Neutrophil (primary cell): ENCODE measurements around the gene PLA2G1B.

Source experiments
- H3K27ac ChIP-seq: fragments of 200-600 bp; sonication (generic); 2 replicates; pipeline ENCODE4 v1.5.1; 2016; ENCODE audit warnings: mild to moderate bottlenecking, moderate library complexity
- H3K27me3 ChIP-seq: fragments of 200-600 bp; sonication (generic); 2 replicates; pipeline ENCODE4 v1.6.0; 2016; ENCODE audit warnings: mild to moderate bottlenecking
- H3K36me3 ChIP-seq: fragments of 200-600 bp; sonication (generic); 2 replicates; pipeline ENCODE4 v1.5.1; 2017
- H3K4me1 ChIP-seq, 2 experiments: fragments of 200-600 bp in 1 of 2; sonication (generic) in 1 of 2; 1 replicate in 1 of 2; 2 replicates in 1 of 2; pipeline versions ENCODE4 v1.5.1 to v1.6.1; 2013 to 2016; ENCODE audit warnings: low read depth in 1 of 2, low read length in 1 of 2, mild to moderate bottlenecking in 1 of 2, moderate library complexity in 1 of 2; ENCODE audit not compliant: control insufficient read depth in 1 of 2, insufficient read depth in 1 of 2
- H3K4me3 ChIP-seq, 2 experiments: fragments of 200-600 bp in 1 of 2; sonication (generic) in 1 of 2; 1 replicate in 1 of 2; 2 replicates in 1 of 2; pipeline ENCODE4 v1.5.1; 2013 to 2016; ENCODE audit warnings: low read depth in 1 of 2, low read length in 1 of 2, mild to moderate bottlenecking in 1 of 2, moderate library complexity in 1 of 2
- H3K9me3 ChIP-seq: fragments of 200-600 bp; sonication (generic); 2 replicates; pipeline ENCODE4 v1.5.1; 2016
- TF ChIP-seq, protein P1 (sequence below): fragments of 200-600 bp; sonication (generic); IDR thresholded peaks from 2 replicates; pipeline ENCODE4 v1.5.1; 2016; ENCODE audit warnings: antibody characterized with exemption

The PLA2G1B gene

GRCh38 chr12:120363274-120363855 lies 35.8 kb upstream of the PLA2G1B start:
- TF ChIP-seq, protein P1, sequence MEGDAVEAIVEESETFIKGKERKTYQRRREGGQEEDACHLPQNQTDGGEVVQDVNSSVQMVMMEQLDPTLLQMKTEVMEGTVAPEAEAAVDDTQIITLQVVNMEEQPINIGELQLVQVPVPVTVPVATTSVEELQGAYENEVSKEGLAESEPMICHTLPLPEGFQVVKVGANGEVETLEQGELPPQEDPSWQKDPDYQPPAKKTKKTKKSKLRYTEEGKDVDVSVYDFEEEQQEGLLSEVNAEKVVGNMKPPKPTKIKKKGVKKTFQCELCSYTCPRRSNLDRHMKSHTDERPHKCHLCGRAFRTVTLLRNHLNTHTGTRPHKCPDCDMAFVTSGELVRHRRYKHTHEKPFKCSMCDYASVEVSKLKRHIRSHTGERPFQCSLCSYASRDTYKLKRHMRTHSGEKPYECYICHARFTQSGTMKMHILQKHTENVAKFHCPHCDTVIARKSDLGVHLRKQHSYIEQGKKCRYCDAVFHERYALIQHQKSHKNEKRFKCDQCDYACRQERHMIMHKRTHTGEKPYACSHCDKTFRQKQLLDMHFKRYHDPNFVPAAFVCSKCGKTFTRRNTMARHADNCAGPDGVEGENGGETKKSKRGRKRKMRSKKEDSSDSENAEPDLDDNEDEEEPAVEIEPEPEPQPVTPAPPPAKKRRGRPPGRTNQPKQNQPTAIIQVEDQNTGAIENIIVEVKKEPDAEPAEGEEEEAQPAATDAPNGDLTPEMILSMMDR: no peak
- Histone ChIP-seq H3K27me3 (peaks cover 100% of the 10 kb centered on the region), H3K4me1 (peaks cover 0 to 3% of the 10 kb centered on the region in 2 experiments), H3K4me3 (no peak overlapping the region), H3K36me3 (no peaks in the 10 kb centered on the region), H3K27ac (no peak overlapping the region), H3K9me3 (no peaks in the 10 kb centered on the region)

GRCh38 chr12:120362516-120363273 lies 35.1 kb upstream of the PLA2G1B start:
- Histone ChIP-seq H3K4me1 (no peaks in the 10 kb centered on the region), H3K36me3 (no peaks in the 10 kb centered on the region), H3K4me3 (no peak overlapping the region), H3K9me3 (no peaks in the 10 kb centered on the region), H3K27ac (no peak overlapping the region), H3K27me3 (peaks cover 100% of the 10 kb centered on the region)
- TF ChIP-seq, protein P1: no peak

GRCh38 chr12:120361506-120362208 lies 34.1 kb upstream of the PLA2G1B start:
- no peaks in the 10 kb centered on the region for H3K4me1 ChIP-seq
- no peak overlapping the region for H3K27ac ChIP-seq
- peaks cover 97% of the 10 kb centered on the region for H3K27me3 ChIP-seq
- TF ChIP-seq, protein P1: no peak
- H3K9me3 ChIP-seq: no peaks in the 10 kb centered on the region
- H3K36me3 ChIP-seq: no peaks in the 10 kb centered on the region
- no peak overlapping the region for H3K4me3 ChIP-seq

GRCh38 chr12:120359128-120359527 lies 31.5 kb upstream of the PLA2G1B start:
- Histone ChIP-seq H3K9me3 (no peaks in the 10 kb centered on the region), H3K4me3 (no peak overlapping the region), H3K4me1 (no peaks in the 10 kb centered on the region), H3K27ac (no peak overlapping the region), H3K36me3 (no peaks in the 10 kb centered on the region), H3K27me3 (peaks cover 72% of the 10 kb centered on the region)
- TF ChIP-seq, protein P1: no peak

GRCh38 chr12:120358412-120359100 lies 31.0 kb upstream of the PLA2G1B start:
- no peaks in the 10 kb centered on the region for H3K36me3 ChIP-seq
- no peaks in the 10 kb centered on the region for H3K4me1 ChIP-seq
- TF ChIP-seq, protein P1: no peak
- H3K9me3 ChIP-seq: no peaks in the 10 kb centered on the region
- H3K27ac ChIP-seq: no peak overlapping the region
- H3K27me3 ChIP-seq: peaks cover 66% of the 10 kb centered on the region
- H3K4me3 ChIP-seq: no peak overlapping the region
